LNCaP clone FGC (cell line): Measurements from ENCODE around the gene SOD2.
A peak's percentile ranks its signal among the peaks of the same experiment; 100 is the strongest.
"Not testable (repeated sequence)": the region's sequence is repeated elsewhere in the genome, so short reads cannot be mapped to it uniquely, and the experiment has no call there.

Experiments used
- DNase-seq: peaks from one replicate; pipeline ENCODE4 v3.0.0-alpha.2; 2011; ENCODE audit warnings: low read depth
- H3K4me3 ChIP-seq: 2 replicates; pipeline ENCODE4 v1.5.1; 2011; ENCODE audit warnings: mild to moderate bottlenecking, low read depth, low read length, control low read depth
- TF ChIP-seq, protein P1 (sequence below): IDR thresholded peaks from 2 replicates; pipeline ENCODE4 v1.5.1; 2012; ENCODE audit warnings: mild to moderate bottlenecking; ENCODE audit not compliant: control insufficient read depth, insufficient read depth; ENCODE audit errors: extremely low read depth

The SOD2 gene

DNA sequence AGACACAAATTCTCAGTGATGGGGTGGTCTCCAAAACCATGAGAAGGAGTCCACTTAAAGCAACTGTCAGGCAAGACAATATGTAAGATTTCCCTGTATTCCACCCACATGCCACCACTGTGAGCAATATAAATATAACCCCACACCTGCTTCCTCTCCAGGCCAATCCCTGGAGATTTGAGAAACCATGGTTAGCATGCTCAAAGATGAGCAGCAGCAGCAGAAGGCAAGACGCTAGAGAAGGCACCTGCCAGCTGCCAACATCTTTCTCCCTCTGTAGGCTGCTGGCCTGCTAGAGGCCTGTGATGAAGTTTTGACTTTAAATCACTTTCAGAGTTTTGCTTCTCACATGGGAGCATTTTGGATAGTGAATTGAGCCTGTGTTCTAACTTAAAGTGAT, 7.9 kb upstream of the SOD2 start:
- TF ChIP-seq, protein P1, sequence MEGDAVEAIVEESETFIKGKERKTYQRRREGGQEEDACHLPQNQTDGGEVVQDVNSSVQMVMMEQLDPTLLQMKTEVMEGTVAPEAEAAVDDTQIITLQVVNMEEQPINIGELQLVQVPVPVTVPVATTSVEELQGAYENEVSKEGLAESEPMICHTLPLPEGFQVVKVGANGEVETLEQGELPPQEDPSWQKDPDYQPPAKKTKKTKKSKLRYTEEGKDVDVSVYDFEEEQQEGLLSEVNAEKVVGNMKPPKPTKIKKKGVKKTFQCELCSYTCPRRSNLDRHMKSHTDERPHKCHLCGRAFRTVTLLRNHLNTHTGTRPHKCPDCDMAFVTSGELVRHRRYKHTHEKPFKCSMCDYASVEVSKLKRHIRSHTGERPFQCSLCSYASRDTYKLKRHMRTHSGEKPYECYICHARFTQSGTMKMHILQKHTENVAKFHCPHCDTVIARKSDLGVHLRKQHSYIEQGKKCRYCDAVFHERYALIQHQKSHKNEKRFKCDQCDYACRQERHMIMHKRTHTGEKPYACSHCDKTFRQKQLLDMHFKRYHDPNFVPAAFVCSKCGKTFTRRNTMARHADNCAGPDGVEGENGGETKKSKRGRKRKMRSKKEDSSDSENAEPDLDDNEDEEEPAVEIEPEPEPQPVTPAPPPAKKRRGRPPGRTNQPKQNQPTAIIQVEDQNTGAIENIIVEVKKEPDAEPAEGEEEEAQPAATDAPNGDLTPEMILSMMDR, result no peak
- no peak overlapping the region for H3K4me3 ChIP-seq
- no peak for DNase-seq

DNA sequence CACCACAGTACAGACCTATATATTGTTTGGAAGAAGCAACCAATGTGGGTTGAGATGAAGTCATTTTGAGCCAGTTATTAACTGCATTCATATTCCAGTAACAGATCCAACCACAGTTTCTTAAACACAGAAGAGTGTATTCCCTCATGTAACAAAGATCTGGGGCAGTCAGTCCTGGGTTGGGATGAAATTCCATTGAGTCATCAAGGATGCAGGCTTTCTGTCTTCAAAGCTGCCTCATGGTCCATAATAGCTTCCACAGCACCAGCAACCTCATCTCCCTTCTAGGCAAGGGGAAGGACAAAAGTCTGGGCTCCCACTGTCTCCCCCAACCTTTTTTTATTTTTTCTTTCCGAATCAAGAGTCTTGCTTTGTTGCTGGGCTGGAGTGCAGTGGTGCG, 2.9 kb upstream of the SOD2 start:
- DNase-seq, result no peak
- TF ChIP-seq, protein P1, result no peak
- H3K4me3 ChIP-seq, result no peak overlapping the region

GRCh38 chr6:159693894-159694545, 979 bp upstream of the SOD2 start:
- TF ChIP-seq, protein P1, result no peak
- DNase-seq, result no peak
- peak overlapping the region; percentile 75 for H3K4me3 ChIP-seq

DNA sequence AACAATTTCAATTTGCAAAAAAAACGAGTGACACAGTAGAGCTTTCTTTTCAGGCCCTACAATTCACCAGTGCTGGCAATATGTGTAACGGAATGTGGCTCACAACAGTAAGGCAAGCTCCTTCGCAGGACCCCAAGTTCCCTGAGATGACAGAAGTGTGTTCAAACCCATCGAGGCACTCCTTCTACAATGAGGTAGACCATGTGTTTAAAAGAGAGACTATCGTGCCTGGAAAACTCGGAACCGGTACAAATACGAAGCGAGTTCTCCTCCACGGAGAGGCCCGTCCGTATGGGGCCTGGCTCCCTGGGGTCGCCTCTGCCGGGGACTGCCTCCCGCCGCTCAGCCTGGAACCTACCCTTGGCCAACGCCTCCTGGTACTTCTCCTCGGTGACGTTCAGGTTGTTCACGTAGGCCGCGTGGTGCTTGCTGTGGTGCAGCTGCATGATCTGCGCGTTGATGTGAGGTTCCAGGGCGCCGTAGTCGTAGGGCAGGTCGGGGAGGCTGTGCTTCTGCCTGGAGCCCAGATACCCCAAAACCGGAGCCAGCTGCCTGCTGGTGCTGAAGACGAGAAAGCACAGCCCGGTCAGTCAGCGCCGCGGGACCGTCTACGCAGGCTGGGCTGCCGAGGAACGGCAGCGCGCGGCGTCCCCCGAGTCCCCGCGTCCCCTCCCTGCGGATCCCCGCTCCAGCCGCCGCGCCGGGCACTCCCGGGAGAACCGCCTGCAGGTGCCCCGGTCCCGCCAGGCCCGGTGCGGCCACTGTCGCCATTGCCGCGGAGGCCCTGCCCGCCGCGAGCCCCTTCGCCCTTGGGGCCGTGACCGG, 526 bp downstream of the SOD2 start:
- TF ChIP-seq, protein P1, result no peak
- DNase-seq, result no peak
- peak overlapping the region; percentile 75 for H3K4me3 ChIP-seq

GRCh38 chr6:159691963-159692287, 1.1 kb downstream of the SOD2 start:
- TF ChIP-seq, protein P1, result no peak
- peak overlapping the region; percentile 75 for H3K4me3 ChIP-seq
- DNase-seq, result no peak

DNA sequence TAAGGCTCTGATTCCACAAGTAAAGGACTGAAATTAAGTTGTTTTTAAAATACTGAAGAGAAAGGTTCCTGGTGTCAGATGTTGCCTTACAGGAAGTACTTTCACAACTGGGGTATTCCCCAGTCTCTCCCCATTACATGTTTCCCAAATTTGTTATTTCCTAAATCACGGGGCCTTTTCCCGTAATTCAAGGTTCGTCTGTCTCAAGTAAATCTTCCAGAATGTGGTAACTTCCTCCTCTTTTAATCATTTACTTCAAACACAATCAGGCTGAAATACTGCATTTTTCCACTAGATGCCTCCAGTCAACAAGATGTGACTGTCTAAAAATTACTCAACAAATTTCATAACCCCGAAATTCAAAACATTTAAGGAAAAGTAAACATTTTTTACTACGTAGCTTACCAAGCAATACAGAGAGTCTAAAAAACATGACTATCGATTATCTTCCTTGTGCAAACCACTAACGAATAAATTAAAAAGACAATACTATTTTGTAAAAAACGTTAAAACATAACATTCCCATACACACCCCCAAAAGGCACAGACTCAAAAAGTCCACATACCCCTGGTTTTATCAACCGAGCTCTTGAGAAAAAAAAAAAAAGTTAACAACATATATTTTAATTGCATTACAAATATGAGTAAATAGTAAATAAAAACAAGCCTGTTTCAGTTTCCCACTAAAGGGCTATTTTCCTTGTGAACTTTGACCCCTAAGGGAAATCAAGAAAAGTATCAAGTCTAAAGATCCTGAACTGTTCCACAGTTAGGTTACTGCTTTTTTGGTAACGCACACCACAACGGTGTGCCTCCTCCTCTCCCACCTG, 1.7 kb downstream of the SOD2 start:
- no peak for DNase-seq
- TF ChIP-seq, protein P1, result peak; percentile 44
- peak overlapping the region; percentile 75 for H3K4me3 ChIP-seq

- not testable (repeated sequence) for H3K4me3 ChIP-seq, DNase-seq
Measured at GRCh38 chr6:159690135-159690534, 2.9 kb downstream of the SOD2 start.
